SK-N-MC (cell line): ENCODE results near the gene ST8SIA5.

Source experiments
- EZH2 ChIP-seq: fragments of 200-600 bp; sonication (generic); IDR thresholded peaks from one replicate; pipeline ENCODE4 v1.6.1; 2017; ENCODE audit warnings: antibody characterized with exemption
- POLR2AphosphoS5 ChIP-seq: IDR thresholded peaks from 2 replicates; pipeline ENCODE4 v1.6.1; 2012; ENCODE audit warnings: mild to moderate bottlenecking, low read depth, low read length, borderline replicate concordance

GRCh38 chr18:46716336-46716735, 40.5 kb downstream of the ST8SIA5 start:
- no peak for TF ChIP-seq POLR2AphosphoS5
- TF ChIP-seq EZH2: no peak
